Keratinocyte (primary cell): ENCODE measurements around the gene ABTB1. TPM values are rescaled to one million over a fixed set of nuclear protein-coding genes. Genes with fewer than 3 reads are reported as not detected.

ENCODE experiments used
- DNase-seq: peaks from one replicate; pipeline ENCODE4 v3.0.0-alpha.2; 2011; ENCODE audit warnings: low read depth, missing footprints, low spot score
- FAIRE-seq: peaks from 2 replicates; lab custom pipeline; 2011; peaks lifted over from hg19 to GRCh38; lab: Jason Lieb, UNC
- H2AFZ ChIP-seq: 2 replicates; pipeline ENCODE4 v1.6.0; 2012; ENCODE audit warnings: low read length, control low read depth, inconsistent platforms; ENCODE audit not compliant: control insufficient read depth
- H3K27ac ChIP-seq: 2 replicates; pipeline ENCODE4 v1.5.1; 2011; ENCODE audit warnings: low read length; ENCODE audit not compliant: control insufficient read depth, insufficient read depth
- H3K27me3 ChIP-seq: 3 replicates; pipeline ENCODE4 v1.6.0; 2011; ENCODE audit warnings: low read length; ENCODE audit not compliant: control insufficient read depth, insufficient read depth; ENCODE audit errors: extremely low read depth
- H3K36me3 ChIP-seq, 2 experiments: 2 replicates in 1 of 2; 3 replicates in 1 of 2; pipeline ENCODE4 v1.5.1; 2011; ENCODE audit warnings: low read length in 2 of 2, mild to moderate bottlenecking in 1 of 2; ENCODE audit not compliant: control insufficient read depth in 2 of 2, insufficient read depth in 2 of 2; ENCODE audit errors: extremely low read depth in 1 of 2
- H3K4me1 ChIP-seq: 3 replicates; pipeline ENCODE4 v1.5.1; 2011; ENCODE audit warnings: low read length; ENCODE audit not compliant: control insufficient read depth, insufficient read depth; ENCODE audit errors: extremely low read depth
- H3K4me2 ChIP-seq: 3 replicates; pipeline ENCODE4 v1.6.0; 2011; ENCODE audit warnings: low read depth, low read length; ENCODE audit not compliant: control insufficient read depth, insufficient read depth; ENCODE audit errors: extremely low read depth
- H3K4me3 ChIP-seq, 3 experiments: fragments of 200-600 bp in 1 of 3; sonication (generic) in 1 of 3; 2 replicates in 2 of 3; 3 replicates in 1 of 3; pipeline ENCODE4 v1.5.1; 2011 to 2016; ENCODE audit warnings: low read length in 3 of 3, mild to moderate bottlenecking in 3 of 3, control low read depth in 2 of 3, inconsistent platforms in 1 of 3, low read depth in 1 of 3, mixed read lengths in 1 of 3, mixed run types in 1 of 3, moderate library complexity in 1 of 3; ENCODE audit not compliant: control insufficient read depth in 2 of 3, insufficient read depth in 2 of 3; ENCODE audit errors: extremely low read depth in 1 of 3
- H3K79me2 ChIP-seq: 2 replicates; pipeline ENCODE4 v1.6.0; 2012; ENCODE audit warnings: low read length; ENCODE audit not compliant: control insufficient read depth, insufficient read depth
- H3K9ac ChIP-seq: 3 replicates; pipeline ENCODE4 v1.6.0; 2011; ENCODE audit warnings: low read length; ENCODE audit not compliant: control insufficient read depth, insufficient read depth; ENCODE audit errors: extremely low read depth
- H3K9me1 ChIP-seq: 3 replicates; pipeline ENCODE4 v1.6.0; 2011; ENCODE audit warnings: low read length; ENCODE audit not compliant: control insufficient read depth, insufficient read depth; ENCODE audit errors: extremely low read depth
- H3K9me3 ChIP-seq: 2 replicates; pipeline ENCODE4 v1.5.1; 2012; ENCODE audit warnings: low read depth, low read length; ENCODE audit not compliant: control insufficient read depth
- H4K20me1 ChIP-seq: 3 replicates; pipeline ENCODE4 v1.6.0; 2011; ENCODE audit warnings: low read length; ENCODE audit not compliant: control insufficient read depth, insufficient read depth; ENCODE audit errors: extremely low read depth
- EZH2 ChIP-seq: IDR thresholded peaks from one replicate; pipeline ENCODE4 v1.6.1; 2012; ENCODE audit warnings: inconsistent platforms, mild to moderate bottlenecking, low read length, moderate library complexity
- dilution Hi-C: fragments of 300-500 bp; cut with MboI; formaldehyde crosslinking; loops from one replicate; pipeline ENCODE4 v1.7.0; 2020; ENCODE audit warnings: low sequenced_read_pairs; ENCODE audit not compliant: extremely low pct_ligation_motif_present
- polyA plus RNA-seq, 5 experiments: library from polyadenylated mRNA; depleted of rRNA in 3 of 5; stranded (reverse) in 3 of 5; stranded (forward) in 1 of 5; unstranded in 1 of 5; fragments of >200 nt; gene quantifications; 1 replicate in 1 of 5; 2 replicates in 3 of 5; 3 replicates in 1 of 5; pipeline versions ENCODE4 v1.2.1 to v1.2.3, GENCODE V29; 2011 to 2012; ENCODE audit warnings: missing spikeins in 2 of 5, low read depth in 1 of 5, low replicate concordance in 1 of 5
- TF ChIP-seq, protein P1 (sequence below), 3 experiments: IDR thresholded peaks in 1 of 3; conservative IDR thresholded peaks in 1 of 3; optimal IDR thresholded peaks in 1 of 3; 2 replicates in 2 of 3; 3 replicates in 1 of 3; pipeline versions ENCODE3 to v1.5.1; 2011; ENCODE audit warnings: low read length in 3 of 3, mild to moderate bottlenecking in 3 of 3, moderate library complexity in 2 of 3, control low read depth in 1 of 3, inconsistent platforms in 1 of 3; ENCODE audit not compliant: insufficient read depth in 2 of 3; ENCODE audit errors: extremely low read depth in 1 of 3

Gene ABTB1
- polyA plus RNA-seq, 1 donor (not counting 4 experiments of a cell fraction or from before 2014, with no cell fraction given): 11.6 TPM

DNA sequence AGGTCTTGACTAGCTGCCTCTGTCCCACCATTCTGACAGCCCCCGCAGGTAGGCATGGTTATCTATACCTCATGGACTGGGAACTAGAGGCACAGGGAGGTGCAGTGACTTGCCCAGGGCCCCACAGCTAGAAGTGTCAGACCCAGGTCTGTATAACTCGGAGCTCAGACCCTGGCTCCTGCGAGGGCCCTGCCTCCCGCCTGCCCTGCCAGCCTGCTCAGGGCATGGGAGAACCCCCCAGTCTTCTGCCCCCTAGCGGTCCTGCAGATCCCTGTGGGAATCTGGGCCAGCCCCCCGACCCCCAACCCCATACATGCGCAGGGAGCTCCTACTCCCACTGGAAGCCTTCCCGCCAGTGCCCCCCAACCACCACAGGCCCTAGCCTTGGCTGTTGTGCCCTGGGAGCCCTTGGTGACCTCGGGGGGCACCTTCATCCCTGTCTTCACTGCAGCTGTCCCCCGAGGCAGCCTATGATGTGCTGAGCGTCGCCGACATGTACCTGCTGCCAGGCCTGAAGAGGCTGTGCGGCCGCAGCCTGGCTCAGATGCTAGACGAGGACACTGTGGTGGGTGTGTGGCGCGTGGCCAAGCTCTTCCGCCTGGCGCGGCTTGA, 6.9 kb downstream of the ABTB1 start:
- H3K36me3 ChIP-seq: peaks cover 1 to 6% of the 10 kb centered on the region in 2 experiments
- no peak overlapping the region for H3K4me3 ChIP-seq
- no peak for FAIRE-seq
- no peak overlapping the region for H3K9ac ChIP-seq
- H3K4me1 ChIP-seq: peaks cover 29% of the 10 kb centered on the region
- dilution Hi-C loops: no loop called here
- H3K27ac ChIP-seq: no peak overlapping the region
- H3K9me1 ChIP-seq: no peaks in the 10 kb centered on the region
- no peaks in the 10 kb centered on the region for H4K20me1 ChIP-seq
- no peak overlapping the region for H2AFZ ChIP-seq
- H3K79me2 ChIP-seq: no peaks in the 10 kb centered on the region
- DNase-seq: no peak
- no peak overlapping the region for H3K4me2 ChIP-seq
- no peaks in the 10 kb centered on the region for H3K9me3 ChIP-seq
- no peaks in the 10 kb centered on the region for H3K27me3 ChIP-seq
- TF ChIP-seq EZH2: no peak
- TF ChIP-seq, protein P1, sequence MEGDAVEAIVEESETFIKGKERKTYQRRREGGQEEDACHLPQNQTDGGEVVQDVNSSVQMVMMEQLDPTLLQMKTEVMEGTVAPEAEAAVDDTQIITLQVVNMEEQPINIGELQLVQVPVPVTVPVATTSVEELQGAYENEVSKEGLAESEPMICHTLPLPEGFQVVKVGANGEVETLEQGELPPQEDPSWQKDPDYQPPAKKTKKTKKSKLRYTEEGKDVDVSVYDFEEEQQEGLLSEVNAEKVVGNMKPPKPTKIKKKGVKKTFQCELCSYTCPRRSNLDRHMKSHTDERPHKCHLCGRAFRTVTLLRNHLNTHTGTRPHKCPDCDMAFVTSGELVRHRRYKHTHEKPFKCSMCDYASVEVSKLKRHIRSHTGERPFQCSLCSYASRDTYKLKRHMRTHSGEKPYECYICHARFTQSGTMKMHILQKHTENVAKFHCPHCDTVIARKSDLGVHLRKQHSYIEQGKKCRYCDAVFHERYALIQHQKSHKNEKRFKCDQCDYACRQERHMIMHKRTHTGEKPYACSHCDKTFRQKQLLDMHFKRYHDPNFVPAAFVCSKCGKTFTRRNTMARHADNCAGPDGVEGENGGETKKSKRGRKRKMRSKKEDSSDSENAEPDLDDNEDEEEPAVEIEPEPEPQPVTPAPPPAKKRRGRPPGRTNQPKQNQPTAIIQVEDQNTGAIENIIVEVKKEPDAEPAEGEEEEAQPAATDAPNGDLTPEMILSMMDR (optimal IDR thresholded peaks at IDR 0.05 in 1 of 3, IDR thresholded peaks at IDR 0.05 in 1 of 3, conservative IDR thresholded peaks at IDR 0.05 in 1 of 3; ENCODE audit: extremely low read depth in 1 of 3, insufficient read depth in 2 of 3, low read length in 3 of 3): no peak

DNA sequence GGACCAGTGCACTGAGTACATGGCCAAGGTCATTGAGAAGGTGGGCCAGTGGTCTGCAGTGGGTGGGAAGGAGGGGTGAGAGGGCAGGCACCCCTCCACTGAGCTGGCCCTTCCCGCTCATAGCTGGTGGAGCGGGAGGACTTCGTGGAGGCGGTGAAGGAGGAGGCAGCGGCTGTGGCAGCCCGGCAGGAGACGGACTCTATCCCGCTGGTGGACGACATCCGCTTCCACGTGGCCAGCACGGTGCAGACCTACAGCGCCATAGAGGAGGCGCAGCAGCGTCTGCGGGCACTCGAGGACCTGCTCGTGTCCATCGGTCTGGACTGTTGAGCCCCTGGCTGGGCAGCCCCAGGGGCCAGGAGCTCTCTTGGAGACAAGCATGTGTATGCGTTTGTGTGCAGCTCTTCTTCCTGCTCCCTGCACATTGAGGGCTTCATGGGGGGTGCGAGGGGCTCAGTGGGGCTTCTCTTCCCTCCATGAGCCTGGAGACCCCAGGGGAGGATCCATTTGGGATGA, 7.5 kb downstream of the ABTB1 start:
- dilution Hi-C loops: no loop called here
- TF ChIP-seq EZH2: no peak
- TF ChIP-seq, protein P1 (optimal IDR thresholded peaks at IDR 0.05 in 1 of 3, IDR thresholded peaks at IDR 0.05 in 1 of 3, conservative IDR thresholded peaks at IDR 0.05 in 1 of 3; ENCODE audit: extremely low read depth in 1 of 3, insufficient read depth in 2 of 3, low read length in 3 of 3): no peak

More for the DNA sequence above, 7.5 kb downstream of the ABTB1 start:
- Histone ChIP-seq H3K9me1 (no peaks in the 10 kb centered on the region), H3K36me3 (peaks cover 1 to 6% of the 10 kb centered on the region in 2 experiments), H3K27ac (no peak overlapping the region), H2AFZ (no peak overlapping the region), H3K4me2 (no peak overlapping the region), H3K27me3 (no peaks in the 10 kb centered on the region), H3K9ac (no peak overlapping the region), H3K4me1 (peaks cover 29% of the 10 kb centered on the region), H4K20me1 (no peaks in the 10 kb centered on the region), H3K9me3 (no peaks in the 10 kb centered on the region), H3K4me3 (no peak overlapping the region), H3K79me2 (no peaks in the 10 kb centered on the region)
- no peak for FAIRE-seq
- DNase-seq: no peak
